Sigmoid colon (tissue), 7 donors: ENCODE data around the gene B4GALT6. TPM values are rescaled to one million over a fixed set of nuclear protein-coding genes. Genes with fewer than 3 reads are reported as not detected.

Source experiments
- DNase-seq: peaks from one replicate; pipeline ENCODE4 v3.0.0-alpha.2; 2019
- H3K27ac ChIP-seq, 4 donors: fragments of 200-600 bp; sonication (generic); one replicate each; pipeline ENCODE4 v1.5.1; 2016 to 2019; ENCODE audit warnings: mild to moderate bottlenecking in 1 of 4
- H3K27me3 ChIP-seq, 3 donors: fragments of 200-600 bp; sonication (generic); one replicate each; pipeline ENCODE4 v1.5.1; 2019; ENCODE audit warnings: mild to moderate bottlenecking in 1 of 3
- H3K36me3 ChIP-seq, 4 donors: fragments of 200-600 bp; sonication (generic); one replicate each; pipeline ENCODE4 v1.5.1; 2016 to 2019
- H3K4me1 ChIP-seq, 4 donors: fragments of 200-600 bp; sonication (generic); one replicate each; pipeline ENCODE4 v1.5.1; 2017 to 2019
- H3K4me3 ChIP-seq, 4 donors: fragments of 200-600 bp; sonication (generic); one replicate each; pipeline ENCODE4 v1.5.1; 2017 to 2019; ENCODE audit warnings: mild to moderate bottlenecking in 2 of 4, moderate library complexity in 1 of 4
- H3K9me3 ChIP-seq, 4 donors: fragments of 200-600 bp in 3 of 4; sonication (generic) in 3 of 4; one replicate each; pipeline versions ENCODE4 v1.5.1 to v1.6.1; 2013 to 2019
- CTCF ChIP-seq, 4 experiments: fragments of 450-650 bp in 3 of 4; fragments of 200-600 bp in 1 of 4; IDR thresholded peaks; one replicate each; pipeline ENCODE4 v1.5.1; 2016 to 2019; ENCODE audit warnings: antibody characterized with exemption in 4 of 4, mild to moderate bottlenecking in 3 of 4, moderate library complexity in 2 of 4
- EP300 ChIP-seq, 4 donors: sonication (generic); formaldehyde crosslinking; IDR thresholded peaks; one replicate each; pipeline ENCODE4 v1.6.1; 2017; ENCODE audit warnings: antibody characterized with exemption in 4 of 4
- POLR2A ChIP-seq, 2 donors: fragments of 450-650 bp; IDR thresholded peaks; one replicate each; pipeline ENCODE4 v1.6.1; 2016; ENCODE audit warnings: antibody characterized with exemption in 2 of 2, mild to moderate bottlenecking in 2 of 2, moderate library complexity in 2 of 2
- POLR2AphosphoS5 ChIP-seq, 4 donors: sonication (generic); formaldehyde crosslinking; IDR thresholded peaks; one replicate each; pipeline ENCODE4 v1.6.1; 2017; ENCODE audit warnings: antibody characterized with exemption in 4 of 4
- WGBS, 2 donors: extraction: QIAGEN DNeasy Blood & Tissue Kit; methylation state at CpG; one replicate each; pipeline ENCODE4 v1.1.7; 2013; 5-methylcytosine and 5-hydroxymethylcytosine counted together
- intact Hi-C: fragments of 100-400 bp; cut with DNase I; formaldehyde crosslinking; loops from one replicate; pipeline ENCODE4 v1.15.1; 2023
- polyA plus RNA-seq, 3 donors: library from polyadenylated mRNA; stranded (reverse); fragments of 200-250 nt; gene quantifications; one replicate each; pipeline ENCODE4 v1.2.3, GENCODE V29; 2013
- total RNA-seq, 4 donors: library from RNA; depleted of rRNA; stranded (reverse); fragments of >200 nt; gene quantifications; one replicate each; pipeline ENCODE4 v1.1.0, GENCODE V29; 2016
- donor health status: healthy with polysubstance abuse.
- donor health status: Bipolar disorder and iron deficiency.
- donor health status: healthy.

The B4GALT6 gene
- total and polyA plus RNA-seq, 7 donors, result 1.2 to 7.8 (median 4.7) TPM; not detected in 1

DNA sequence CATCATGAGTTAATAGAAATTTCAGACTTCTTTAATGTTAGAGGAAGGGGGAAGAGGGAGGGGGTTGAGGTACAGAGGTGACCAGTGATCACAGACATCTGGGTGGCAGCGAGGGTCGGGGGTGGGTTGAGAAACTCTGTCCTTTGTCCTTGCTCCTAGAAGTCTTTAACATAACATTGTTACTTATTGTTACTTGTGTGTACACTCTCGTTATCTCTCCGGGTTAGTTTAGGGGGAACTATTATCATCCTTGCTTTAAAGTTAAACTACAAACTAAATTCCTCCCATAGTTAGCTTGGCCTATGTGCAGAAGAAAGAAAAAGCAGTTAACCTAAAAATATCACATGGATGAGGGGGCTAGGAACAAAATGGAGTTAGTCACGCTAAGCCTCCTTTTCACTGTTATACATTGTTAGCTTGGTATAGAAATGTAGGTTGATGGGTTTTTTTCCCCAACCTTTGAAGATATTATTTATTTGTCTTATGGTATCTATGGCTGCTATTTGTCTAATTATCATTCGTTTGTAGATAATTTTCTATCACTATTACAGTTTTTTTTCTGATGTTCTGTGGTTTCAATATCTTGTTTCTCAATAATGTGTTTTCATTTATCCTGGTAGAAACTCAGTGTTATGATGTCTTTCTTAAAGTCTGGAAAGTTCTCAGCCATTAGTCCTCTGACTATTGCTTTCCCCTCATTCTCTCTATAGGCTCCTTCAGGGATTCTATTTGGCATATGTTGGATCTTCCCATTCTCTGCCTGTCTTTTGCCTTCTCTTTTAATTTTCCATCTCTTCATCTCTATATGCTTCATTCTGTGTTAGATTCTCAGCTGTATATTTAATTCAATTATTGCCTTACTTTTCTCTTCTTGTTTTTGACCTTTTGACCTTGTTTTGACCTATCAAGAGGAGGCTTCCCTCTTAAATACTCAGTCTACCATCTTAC, 13.2 kb upstream of the B4GALT6 start:
- Histone ChIP-seq H3K27me3 (no peaks in the 10 kb centered on the region), H3K36me3 (no peaks in the 10 kb centered on the region), H3K27ac (no peak overlapping the region), H3K9me3 (peaks cover 0 to 3% (median 0%) of the 10 kb centered on the region in 4 donors), H3K4me1 (no peaks in the 10 kb centered on the region), H3K4me3 (no peak overlapping the region)
- DNase-seq, result no peak
- WGBS, 2 donors, result 90% methylated on average over 6 of the region's 6 CpGs
- intact Hi-C loops, result no loop called here
- no peak for TF ChIP-seq POLR2A (IDR thresholded peaks at IDR 0.05)
- no peak for TF ChIP-seq CTCF (IDR thresholded peaks at IDR 0.05)
- no peak for TF ChIP-seq EP300 (IDR thresholded peaks at IDR 0.05)
- no peak for TF ChIP-seq POLR2AphosphoS5 (IDR thresholded peaks at IDR 0.05)

DNA sequence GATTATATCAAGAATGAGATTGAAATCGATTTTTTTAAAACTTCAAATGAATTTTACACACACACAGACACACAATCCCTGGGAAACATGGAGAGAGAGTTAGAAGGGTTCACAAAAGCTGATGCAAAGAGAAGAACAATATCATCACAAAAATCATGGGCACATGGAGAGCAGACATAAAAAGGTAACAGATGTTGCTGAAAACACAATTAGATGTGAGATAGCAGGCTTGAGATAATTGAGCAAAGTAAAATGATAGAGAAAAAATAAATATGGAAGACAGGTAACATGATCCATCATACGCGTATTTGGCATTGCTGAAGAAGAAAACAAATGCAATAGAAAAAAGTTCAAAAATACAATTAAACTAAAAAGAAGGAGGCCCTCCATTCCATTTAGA, 11.6 kb upstream of the B4GALT6 start:
- no peaks in the 10 kb centered on the region for H3K27me3 ChIP-seq

GRCh38 chr18:31694297-31694696, 9.9 kb upstream of the B4GALT6 start:
- Histone ChIP-seq H3K9me3 (peaks cover 0 to 3% (median 0%) of the 10 kb centered on the region in 4 donors), H3K27ac (no peak overlapping the region), H3K27me3 (no peaks in the 10 kb centered on the region), H3K4me3 (no peak overlapping the region), H3K4me1 (no peaks in the 10 kb centered on the region), H3K36me3 (no peaks in the 10 kb centered on the region)
- WGBS, 2 donors, result 87 to 91% methylated on average over 2 of the region's 2 CpGs
- DNase-seq, result no peak
- TF ChIP-seq POLR2AphosphoS5 (IDR thresholded peaks at IDR 0.05) (no peak), POLR2A (IDR thresholded peaks at IDR 0.05) (no peak), EP300 (IDR thresholded peaks at IDR 0.05) (no peak), CTCF (IDR thresholded peaks at IDR 0.05) (no peak)
- intact Hi-C loops, result no loop called here

More for the DNA sequence above, 11.6 kb upstream of the B4GALT6 start:
- TF ChIP-seq EP300 (IDR thresholded peaks at IDR 0.05) (no peak), POLR2A (IDR thresholded peaks at IDR 0.05) (no peak), POLR2AphosphoS5 (IDR thresholded peaks at IDR 0.05) (no peak), CTCF (IDR thresholded peaks at IDR 0.05) (no peak)
- no peak overlapping the region for H3K27ac ChIP-seq
- H3K4me1 ChIP-seq, result no peaks in the 10 kb centered on the region
- no peaks in the 10 kb centered on the region for H3K36me3 ChIP-seq
- intact Hi-C loops, result no loop called here
- DNase-seq, result no peak
- H3K9me3 ChIP-seq, result peaks cover 0 to 3% (median 0%) of the 10 kb centered on the region in 4 donors
- 91 to 92% methylated on average over 3 of the region's 3 CpGs for WGBS, 2 donors
- H3K4me3 ChIP-seq, result no peak overlapping the region

GRCh38 chr18:31688606-31689005, 4.2 kb upstream of the B4GALT6 start:
- intact Hi-C loops, result no loop called here
- Histone ChIP-seq H3K4me1 (peaks cover 0 to 20% (median 15%) of the 10 kb centered on the region in 4 donors), H3K4me3 (no peak overlapping the region), H3K9me3 (no peaks in the 10 kb centered on the region), H3K27me3 (no peaks in the 10 kb centered on the region), H3K36me3 (no peaks in the 10 kb centered on the region), H3K27ac (no peak overlapping the region)
- TF ChIP-seq CTCF (IDR thresholded peaks at IDR 0.05), result no peak
- no peak for TF ChIP-seq POLR2A (IDR thresholded peaks at IDR 0.05)
- TF ChIP-seq EP300 (IDR thresholded peaks at IDR 0.05), result no peak
- no peak for TF ChIP-seq POLR2AphosphoS5 (IDR thresholded peaks at IDR 0.05)
- DNase-seq, result no peak
- 14 to 28% methylated on average over 2 of the region's 2 CpGs for WGBS, 2 donors
